RWPE2 (cell line): Measurements from ENCODE around the gene SPATA33.

Source experiments
- ATAC-seq: fragments of 200-7000 bp; cut with Tn5 transposase; 3 replicates; pipeline ENCODE4 v1.9.1; 2021; ENCODE audit warnings: low read depth
- DNase-seq: peaks from one replicate; pipeline ENCODE4 v3.0.0-alpha.2; 2020; ENCODE audit warnings: low spot score
- H3K27ac ChIP-seq: fragments of 450-650 bp; 2 replicates; pipeline ENCODE4 v1.5.1; 2017; ENCODE audit warnings: mild to moderate bottlenecking; ENCODE audit not compliant: poor library complexity, severe bottlenecking
- H3K27me3 ChIP-seq: fragments of 250-450 bp; sonication (Bioruptor Pico); 2 replicates; pipeline ENCODE4 v1.5.1; 2021; ENCODE audit warnings: mild to moderate bottlenecking, moderate library complexity; ENCODE audit not compliant: insufficient read depth, poor library complexity, severe bottlenecking
- H3K36me3 ChIP-seq: fragments of 250-450 bp; sonication (Bioruptor Pico); 2 replicates; pipeline ENCODE4 v1.5.1; 2020; ENCODE audit warnings: low read depth, mild to moderate bottlenecking, moderate library complexity
- H3K4me1 ChIP-seq: fragments of 250-450 bp; sonication (Bioruptor Pico); 2 replicates; pipeline ENCODE4 v1.5.1; 2021; ENCODE audit warnings: mild to moderate bottlenecking, moderate library complexity; ENCODE audit not compliant: insufficient read depth, poor library complexity, severe bottlenecking
- H3K4me3 ChIP-seq: fragments of 250-450 bp; sonication (Bioruptor Pico); 2 replicates; pipeline ENCODE4 v1.5.1; 2021; ENCODE audit warnings: mild to moderate bottlenecking, moderate library complexity; ENCODE audit not compliant: severe bottlenecking
- H3K9me3 ChIP-seq: fragments of 250-450 bp; sonication (Bioruptor Pico); 2 replicates; pipeline ENCODE4 v1.5.1; 2021; ENCODE audit warnings: mild to moderate bottlenecking, moderate library complexity; ENCODE audit not compliant: severe bottlenecking
- TF ChIP-seq, protein P1 (sequence below): fragments of 450-650 bp; IDR thresholded peaks from one replicate; pipeline ENCODE4 v1.5.1; 2017; ENCODE audit warnings: mild to moderate bottlenecking, moderate library complexity; ENCODE audit not compliant: poor library complexity, severe bottlenecking

The SPATA33 gene

DNA sequence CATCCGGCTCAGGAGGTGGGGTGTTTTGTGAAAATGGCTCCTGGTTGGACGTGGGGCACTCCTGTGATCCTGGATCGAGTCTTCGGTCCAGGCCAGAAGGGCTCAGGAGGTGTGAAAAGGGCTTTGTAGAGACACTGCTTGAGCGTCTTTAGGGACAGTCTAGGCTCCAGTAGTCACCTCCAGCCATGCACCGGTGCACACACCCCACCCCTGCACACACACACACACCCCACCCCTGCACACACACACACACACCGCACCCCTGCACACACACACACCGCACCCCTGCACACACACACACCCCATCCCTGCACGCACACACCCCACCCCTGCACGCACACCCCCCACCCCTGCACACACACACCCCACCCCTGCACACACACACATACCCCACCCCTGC is 19.2 kb upstream of the SPATA33 start:
- H3K9me3 ChIP-seq, result no peaks in the 10 kb centered on the region
- TF ChIP-seq, protein P1, sequence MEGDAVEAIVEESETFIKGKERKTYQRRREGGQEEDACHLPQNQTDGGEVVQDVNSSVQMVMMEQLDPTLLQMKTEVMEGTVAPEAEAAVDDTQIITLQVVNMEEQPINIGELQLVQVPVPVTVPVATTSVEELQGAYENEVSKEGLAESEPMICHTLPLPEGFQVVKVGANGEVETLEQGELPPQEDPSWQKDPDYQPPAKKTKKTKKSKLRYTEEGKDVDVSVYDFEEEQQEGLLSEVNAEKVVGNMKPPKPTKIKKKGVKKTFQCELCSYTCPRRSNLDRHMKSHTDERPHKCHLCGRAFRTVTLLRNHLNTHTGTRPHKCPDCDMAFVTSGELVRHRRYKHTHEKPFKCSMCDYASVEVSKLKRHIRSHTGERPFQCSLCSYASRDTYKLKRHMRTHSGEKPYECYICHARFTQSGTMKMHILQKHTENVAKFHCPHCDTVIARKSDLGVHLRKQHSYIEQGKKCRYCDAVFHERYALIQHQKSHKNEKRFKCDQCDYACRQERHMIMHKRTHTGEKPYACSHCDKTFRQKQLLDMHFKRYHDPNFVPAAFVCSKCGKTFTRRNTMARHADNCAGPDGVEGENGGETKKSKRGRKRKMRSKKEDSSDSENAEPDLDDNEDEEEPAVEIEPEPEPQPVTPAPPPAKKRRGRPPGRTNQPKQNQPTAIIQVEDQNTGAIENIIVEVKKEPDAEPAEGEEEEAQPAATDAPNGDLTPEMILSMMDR, result no peak
- DNase-seq (no peak), ATAC-seq (no peak; the same call in 2 of the 3 replicates)
- H3K4me1 ChIP-seq, result peaks cover 6% of the 10 kb centered on the region
- H3K36me3 ChIP-seq, result no peaks in the 10 kb centered on the region
- no peaks in the 10 kb centered on the region for H3K27me3 ChIP-seq
- H3K27ac ChIP-seq, result no peak overlapping the region
- H3K4me3 ChIP-seq, result no peak overlapping the region

DNA sequence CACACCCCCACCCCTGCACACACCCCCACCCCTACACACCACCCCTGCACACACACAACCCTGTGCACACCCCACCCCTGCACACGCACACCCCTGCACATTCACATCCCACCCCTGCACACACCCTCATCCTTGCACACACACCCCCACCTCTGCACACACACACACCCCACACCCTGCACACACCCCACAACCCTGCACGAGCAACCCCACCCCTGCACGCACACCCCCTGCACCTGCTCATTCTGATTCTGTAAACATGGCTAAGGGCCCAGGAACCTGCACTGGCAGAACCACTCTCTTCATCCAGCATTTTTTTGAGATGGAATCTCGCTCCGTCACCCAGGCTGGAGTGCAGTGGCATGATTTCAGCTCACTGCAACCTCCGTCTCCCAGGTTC is 18.3 kb upstream of the SPATA33 start:
- TF ChIP-seq, protein P1, result no peak
- ATAC-seq, result no peak
- H3K27ac ChIP-seq, result no peak overlapping the region
- H3K36me3 ChIP-seq, result no peaks in the 10 kb centered on the region
- H3K27me3 ChIP-seq, result no peaks in the 10 kb centered on the region
- H3K9me3 ChIP-seq, result no peaks in the 10 kb centered on the region
- H3K4me3 ChIP-seq, result no peak overlapping the region
- DNase-seq, result no peak
- H3K4me1 ChIP-seq, result peaks cover 3% of the 10 kb centered on the region

DNA sequence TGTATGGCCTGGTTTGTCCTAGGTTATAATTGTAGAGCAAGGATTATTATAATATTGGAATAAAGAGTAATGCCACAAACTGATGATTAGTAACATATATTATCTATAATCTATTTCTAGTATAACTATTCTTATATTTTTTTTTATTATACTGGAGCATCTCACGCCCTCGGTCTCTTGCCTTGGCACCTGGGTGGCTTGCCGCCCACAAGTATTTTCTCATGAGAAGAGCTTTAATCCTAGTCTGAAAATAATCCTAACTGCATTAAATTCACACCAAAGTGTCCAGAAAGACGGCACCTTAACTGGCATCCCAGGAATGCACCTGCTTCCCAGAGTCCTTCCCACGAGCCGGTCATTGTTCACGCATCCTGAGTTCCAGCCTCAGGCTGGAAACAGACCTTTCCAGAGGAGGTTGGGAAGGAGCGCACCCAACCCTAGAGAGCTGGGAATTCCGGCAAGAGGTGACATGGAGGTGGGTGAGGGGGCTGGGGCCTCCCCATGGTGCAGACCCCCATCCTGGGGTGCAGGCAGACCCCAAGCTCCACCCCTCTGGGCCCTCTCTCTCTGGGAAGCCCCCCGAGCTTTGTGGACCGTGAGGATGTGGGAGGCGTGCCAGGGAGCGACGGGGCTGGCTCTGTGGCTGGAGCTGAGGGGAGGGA is 16.0 kb upstream of the SPATA33 start:
- TF ChIP-seq, protein P1, result peak; percentile 70
- Histone ChIP-seq H3K27me3 (no peaks in the 10 kb centered on the region), H3K27ac (no peak overlapping the region), H3K4me1 (peaks cover 3% of the 10 kb centered on the region), H3K36me3 (peaks cover 14% of the 10 kb centered on the region), H3K9me3 (no peaks in the 10 kb centered on the region), H3K4me3 (no peak overlapping the region)
- ATAC-seq, result no peak
- DNase-seq, result no peak

DNA sequence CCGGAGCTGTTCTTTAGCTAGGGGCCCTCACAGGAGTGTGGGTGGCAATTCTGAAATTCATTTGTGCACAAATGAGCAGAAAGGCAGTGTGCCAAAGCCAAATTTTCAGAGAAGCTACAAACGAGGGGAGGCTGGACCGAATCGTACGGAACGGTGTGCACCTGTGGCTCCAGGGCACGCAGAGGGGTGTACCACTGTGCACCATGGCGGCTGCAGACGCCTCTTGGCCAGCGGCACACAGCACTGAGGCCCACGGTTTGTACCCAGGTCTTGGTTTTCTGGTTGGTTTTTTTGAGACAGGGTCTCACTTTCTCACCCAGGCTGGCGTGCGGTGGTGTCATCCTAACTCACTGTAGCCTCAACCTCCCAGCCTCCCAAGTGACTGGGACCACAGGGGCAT is 15.1 kb upstream of the SPATA33 start:
- Histone ChIP-seq H3K27me3 (no peaks in the 10 kb centered on the region), H3K27ac (no peak overlapping the region), H3K4me3 (no peak overlapping the region), H3K9me3 (no peaks in the 10 kb centered on the region), H3K4me1 (peaks cover 7% of the 10 kb centered on the region), H3K36me3 (peaks cover 19% of the 10 kb centered on the region)
- DNase-seq (no peak), ATAC-seq (no peak)
- TF ChIP-seq, protein P1, result no peak

DNA sequence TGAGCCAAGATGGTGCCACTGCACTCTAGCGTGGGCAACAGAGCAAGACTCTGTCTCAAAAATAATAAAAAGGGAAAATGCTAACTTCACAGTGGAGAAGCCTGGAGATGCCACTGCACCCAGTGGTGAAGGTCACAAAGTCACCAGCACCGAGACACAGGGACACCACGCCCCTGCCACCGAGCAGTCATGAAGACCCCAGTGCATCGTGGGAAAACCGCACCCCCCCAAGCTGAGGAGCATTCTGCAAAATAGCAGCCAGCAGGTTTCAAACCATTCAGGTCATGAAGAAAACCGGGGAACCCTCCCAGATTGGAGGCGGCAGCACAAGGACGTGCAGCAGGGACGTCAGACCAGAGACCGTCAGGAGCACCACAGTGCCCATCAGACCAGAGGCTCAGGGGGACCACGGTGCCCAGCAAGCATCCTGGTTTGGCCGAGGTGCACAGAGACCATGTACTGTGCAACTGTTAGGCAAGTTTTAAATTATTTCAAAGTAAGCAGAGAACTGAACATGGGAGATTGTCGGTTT is 13.8 kb upstream of the SPATA33 start:
- ATAC-seq (no peak), DNase-seq (no peak)
- Histone ChIP-seq H3K9me3 (no peaks in the 10 kb centered on the region), H3K36me3 (peaks cover 19% of the 10 kb centered on the region), H3K27me3 (no peaks in the 10 kb centered on the region), H3K4me3 (no peak overlapping the region), H3K27ac (no peak overlapping the region), H3K4me1 (peaks cover 7% of the 10 kb centered on the region)
- TF ChIP-seq, protein P1, result no peak
